OCI-LY1 (cell line): Measurements from ENCODE around the gene MFAP4.

Experiments used
- H2AFZ ChIP-seq: fragments of 200-600 bp; sonication (generic), shearing (Covaris generic); 2 replicates; pipeline ENCODE4 v1.6.0; 2014; ENCODE audit warnings: antibody characterized with exemption, mild to moderate bottlenecking, low read length
- H3F3A ChIP-seq: fragments of 200-600 bp; sonication (generic), shearing (Covaris generic); 2 replicates; pipeline ENCODE4 v1.6.0; 2014; ENCODE audit warnings: mild to moderate bottlenecking, antibody characterized with exemption, low read length, moderate library complexity; ENCODE audit not compliant: insufficient read depth
- H3K27ac ChIP-seq: fragments of 200-600 bp; sonication (generic); 2 replicates; pipeline ENCODE4 v1.5.1; 2014; ENCODE audit warnings: low read length, mixed run types, mild to moderate bottlenecking, low read depth; ENCODE audit not compliant: poor library complexity, severe bottlenecking
- H3K27me3 ChIP-seq: fragments of 200-600 bp; sonication (generic); 2 replicates; pipeline ENCODE4 v1.6.0; 2014; ENCODE audit warnings: antibody characterized with exemption, mild to moderate bottlenecking, low read length, moderate library complexity; ENCODE audit not compliant: insufficient read depth
- H3K36me3 ChIP-seq: fragments of 200-600 bp; sonication (generic); 2 replicates; pipeline ENCODE4 v1.6.1; 2014; ENCODE audit warnings: mild to moderate bottlenecking, antibody characterized with exemption, low read length, moderate library complexity, mixed read lengths; ENCODE audit not compliant: insufficient read depth
- H3K4me1 ChIP-seq: fragments of 200-600 bp; sonication (generic); 2 replicates; pipeline ENCODE4 v1.5.1; 2014; ENCODE audit warnings: mild to moderate bottlenecking, low read length, moderate library complexity; ENCODE audit not compliant: insufficient read depth, severe bottlenecking
- H3K4me2 ChIP-seq: fragments of 200-600 bp; sonication (generic), shearing (Covaris generic); 2 replicates; pipeline ENCODE4 v1.6.1; 2014; ENCODE audit warnings: low read length
- H3K4me3 ChIP-seq: fragments of 200-600 bp; sonication (generic); 2 replicates; pipeline ENCODE4 v1.5.1; 2014; ENCODE audit warnings: low read length, low read depth, mild to moderate bottlenecking, mixed read lengths; ENCODE audit not compliant: poor library complexity, severe bottlenecking
- H3K79me2 ChIP-seq: fragments of 200-600 bp; shearing (Covaris generic); 2 replicates; pipeline ENCODE4 v1.6.1; 2016; ENCODE audit warnings: mixed run types, low read length, mixed read lengths; ENCODE audit not compliant: insufficient read depth
- H3K9ac ChIP-seq: fragments of 200-600 bp; sonication (generic), shearing (Covaris generic); 2 replicates; pipeline ENCODE4 v1.6.1; 2014; ENCODE audit warnings: mild to moderate bottlenecking, low read length, mixed read lengths
- H3K9me2 ChIP-seq: fragments of 200-600 bp; sonication (generic), shearing (Covaris generic); 2 replicates; pipeline ENCODE4 v1.6.1; 2014; ENCODE audit warnings: low read depth, mild to moderate bottlenecking, low read length, mixed read lengths
- H3K9me3 ChIP-seq: fragments of 200-600 bp; shearing (Covaris generic); 2 replicates; pipeline ENCODE4 v1.6.1; 2014; ENCODE audit warnings: low read length, mixed read lengths
- H4K20me1 ChIP-seq: fragments of 200-600 bp; sonication (generic), shearing (Covaris generic); 2 replicates; pipeline ENCODE4 v1.6.0; 2016; ENCODE audit warnings: mild to moderate bottlenecking, low read length; ENCODE audit not compliant: insufficient read depth
- CTCF ChIP-seq: fragments of 200-600 bp; sonication (generic), shearing (Covaris generic); IDR thresholded peaks from 2 replicates; pipeline ENCODE4 v1.5.1; 2017; ENCODE audit warnings: mild to moderate bottlenecking, antibody characterized with exemption, low read length, moderate library complexity, mixed read lengths
- EZH2 ChIP-seq: fragments of 200-600 bp; sonication (generic), shearing (Covaris generic); IDR thresholded peaks from 2 replicates; pipeline ENCODE4 v1.8.0; 2017; ENCODE audit warnings: borderline replicate concordance, mixed run types, mild to moderate bottlenecking, antibody characterized with exemption, low read length, moderate library complexity, mixed read lengths

Gene MFAP4

GRCh38 chr17:19392303-19392702, 5.3 kb upstream of the MFAP4 start:
- TF ChIP-seq EZH2, result no peak
- Histone ChIP-seq H3K27me3 (peaks cover 3% of the 10 kb centered on the region; the same call in 1 of the 2 replicates), H2AFZ (no peak overlapping the region), H3K9me3 (no peaks in the 10 kb centered on the region), H3K4me2 (no peak overlapping the region), H3K27ac (no peak overlapping the region), H3K4me3 (no peak overlapping the region), H3K9me2 (no peaks in the 10 kb centered on the region), H3F3A (no peaks in the 10 kb centered on the region), H3K4me1 (no peaks in the 10 kb centered on the region), H3K36me3 (no peaks in the 10 kb centered on the region), H3K79me2 (no peaks in the 10 kb centered on the region), H3K9ac (no peak overlapping the region), H4K20me1 (no peaks in the 10 kb centered on the region)

GRCh38 chr17:19391432-19391831, 4.4 kb upstream of the MFAP4 start:
- Histone ChIP-seq H3F3A (no peaks in the 10 kb centered on the region), H4K20me1 (no peaks in the 10 kb centered on the region), H3K9ac (no peak overlapping the region), H3K27ac (no peak overlapping the region), H3K27me3 (peaks cover 3% of the 10 kb centered on the region; the same call in 1 of the 2 replicates), H3K4me3 (no peak overlapping the region), H3K4me2 (no peak overlapping the region), H3K79me2 (no peaks in the 10 kb centered on the region), H3K36me3 (no peaks in the 10 kb centered on the region), H2AFZ (no peak overlapping the region), H3K9me3 (no peaks in the 10 kb centered on the region), H3K9me2 (no peaks in the 10 kb centered on the region), H3K4me1 (no peaks in the 10 kb centered on the region)
- TF ChIP-seq EZH2 (no peak), CTCF (no peak)

- Histone ChIP-seq H3K27ac (no peak overlapping the region), H3K9ac (no peak overlapping the region), H3F3A (no peaks in the 10 kb centered on the region), H2AFZ (no peak overlapping the region), H3K4me2 (no peak overlapping the region), H3K4me3 (no peak overlapping the region), H3K27me3 (peaks cover 3% of the 10 kb centered on the region; the same call in 1 of the 2 replicates), H3K4me1 (no peaks in the 10 kb centered on the region), H3K36me3 (no peaks in the 10 kb centered on the region), H3K9me2 (no peaks in the 10 kb centered on the region), H4K20me1 (no peaks in the 10 kb centered on the region), H3K79me2 (no peaks in the 10 kb centered on the region), H3K9me3 (no peaks in the 10 kb centered on the region)
- TF ChIP-seq CTCF (no peak), EZH2 (no peak)
Measured at GRCh38 chr17:19390951-19391350, 4.0 kb upstream of the MFAP4 start.
